Nephron (organoid): ENCODE results near the gene FOXO1.

Experiments
- H3K27ac Mint-ChIP-seq, 3 experiments: 2 replicates each; pipeline ENCODE4 v1.8.0; 2020; ENCODE audit warnings: mixed read lengths in 3 of 3, mild to moderate bottlenecking in 2 of 3, moderate library complexity in 1 of 3
- H3K27me3 Mint-ChIP-seq: 2 replicates; pipeline ENCODE4 v1.8.0; 2021; ENCODE audit warnings: low read depth, mild to moderate bottlenecking, moderate library complexity, mixed read lengths
- H3K36me3 Mint-ChIP-seq: 2 replicates; pipeline ENCODE4 v1.8.0; 2020; ENCODE audit warnings: low read depth, mixed read lengths
- H3K4me1 Mint-ChIP-seq: 2 replicates; pipeline ENCODE4 v1.8.0; 2020; ENCODE audit warnings: mixed read lengths
- H3K4me3 Mint-ChIP-seq, 3 experiments: 2 replicates each; pipeline ENCODE4 v1.8.0; 2020; ENCODE audit warnings: mild to moderate bottlenecking in 3 of 3, mixed read lengths in 3 of 3, moderate library complexity in 2 of 3
- H3K9me3 Mint-ChIP-seq: 2 replicates; pipeline ENCODE4 v1.8.0; 2020; ENCODE audit warnings: mixed read lengths
- CTCF ChIP-seq, 3 experiments: fragments of 200-600 bp; sonication (generic); IDR thresholded peaks; one replicate each; pipeline ENCODE4 v1.5.0; 2021; ENCODE audit warnings: antibody characterized with exemption in 3 of 3; ENCODE audit not compliant: unreplicated experiment in 3 of 3

The FOXO1 gene

DNA sequence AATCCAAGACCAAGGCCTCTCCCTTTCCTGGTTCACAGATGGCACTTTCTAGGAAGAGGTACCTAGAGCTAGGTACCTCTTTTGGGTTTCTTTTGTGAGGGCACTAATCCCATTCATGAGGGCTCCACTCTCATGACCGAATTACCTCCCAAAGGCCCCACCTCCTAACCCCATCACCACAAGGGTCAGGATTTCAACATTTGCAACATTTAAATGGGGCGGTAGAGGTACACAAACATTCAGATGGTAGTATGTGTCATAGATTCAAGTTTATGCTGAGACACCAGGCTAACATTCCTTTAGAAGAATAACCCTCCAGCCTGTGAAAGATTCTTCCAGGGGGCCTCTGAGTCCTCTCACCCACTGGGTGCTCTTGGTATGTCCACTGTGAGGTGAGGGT is 116.3 kb downstream of the FOXO1 start:
- no peaks in the 10 kb centered on the region for H3K27me3 Mint-ChIP-seq
- no peaks in the 10 kb centered on the region for H3K9me3 Mint-ChIP-seq
- no peak for TF ChIP-seq CTCF (IDR thresholded peaks at IDR 0.05; ENCODE audit: unreplicated experiment in 3 of 3)
- H3K4me3 Mint-ChIP-seq: no peak overlapping the region
- peaks cover 34% of the 10 kb centered on the region for H3K4me1 Mint-ChIP-seq
- no peaks in the 10 kb centered on the region for H3K36me3 Mint-ChIP-seq
- no peak overlapping the region for H3K27ac Mint-ChIP-seq

GRCh38 chr13:40549500-40550094 is 116.8 kb downstream of the FOXO1 start:
- H3K36me3 Mint-ChIP-seq: no peaks in the 10 kb centered on the region
- no peak overlapping the region for H3K4me3 Mint-ChIP-seq
- peak overlapping the region in 1 of 3 experiments; percentile 10 for H3K27ac Mint-ChIP-seq
- no peaks in the 10 kb centered on the region for H3K9me3 Mint-ChIP-seq
- no peaks in the 10 kb centered on the region for H3K27me3 Mint-ChIP-seq
- TF ChIP-seq CTCF (IDR thresholded peaks at IDR 0.05; ENCODE audit: unreplicated experiment in 3 of 3): no peak
- H3K4me1 Mint-ChIP-seq: peaks cover 33% of the 10 kb centered on the region

- Mint-ChIP-seq H3K4me3 (no peak overlapping the region), H3K4me1 (peaks cover 21% of the 10 kb centered on the region), H3K9me3 (no peaks in the 10 kb centered on the region), H3K36me3 (no peaks in the 10 kb centered on the region), H3K27me3 (no peaks in the 10 kb centered on the region), H3K27ac (peak overlapping the region in 2 of 3 experiments; percentile 8 to 62)
- TF ChIP-seq CTCF (IDR thresholded peaks at IDR 0.05; ENCODE audit: unreplicated experiment in 3 of 3): no peak
These were observed 118.7 kb downstream of the FOXO1 start for GRCh38 chr13:40547591-40548315.

GRCh38 chr13:40546047-40546446 is 120.4 kb downstream of the FOXO1 start:
- Mint-ChIP-seq H3K4me1 (peaks cover 18% of the 10 kb centered on the region), H3K27ac (no peak overlapping the region), H3K4me3 (no peak overlapping the region), H3K9me3 (no peaks in the 10 kb centered on the region), H3K36me3 (no peaks in the 10 kb centered on the region), H3K27me3 (no peaks in the 10 kb centered on the region)
- no peak for TF ChIP-seq CTCF (IDR thresholded peaks at IDR 0.05; ENCODE audit: unreplicated experiment in 3 of 3)

GRCh38 chr13:40540328-40541044 is 126.0 kb downstream of the FOXO1 start:
- no peaks in the 10 kb centered on the region for H3K27me3 Mint-ChIP-seq
- H3K4me3 Mint-ChIP-seq: no peak overlapping the region
- H3K9me3 Mint-ChIP-seq: no peaks in the 10 kb centered on the region
- H3K27ac Mint-ChIP-seq: no peak overlapping the region
- no peak for TF ChIP-seq CTCF (IDR thresholded peaks at IDR 0.05; ENCODE audit: unreplicated experiment in 3 of 3)
- H3K36me3 Mint-ChIP-seq: no peaks in the 10 kb centered on the region
- H3K4me1 Mint-ChIP-seq: peaks cover 5% of the 10 kb centered on the region
